Measurements from ENCODE around the gene C2orf66. TPM values are rescaled to one million over a fixed set of nuclear protein-coding genes. Genes with fewer than 3 reads are reported as not detected.

Gene C2orf66
- total and polyA plus RNA-seq, 2 of the 4 experiments (the other 2 are of a cell fraction) = 0.27 TPM; not detected in 1

DNA sequence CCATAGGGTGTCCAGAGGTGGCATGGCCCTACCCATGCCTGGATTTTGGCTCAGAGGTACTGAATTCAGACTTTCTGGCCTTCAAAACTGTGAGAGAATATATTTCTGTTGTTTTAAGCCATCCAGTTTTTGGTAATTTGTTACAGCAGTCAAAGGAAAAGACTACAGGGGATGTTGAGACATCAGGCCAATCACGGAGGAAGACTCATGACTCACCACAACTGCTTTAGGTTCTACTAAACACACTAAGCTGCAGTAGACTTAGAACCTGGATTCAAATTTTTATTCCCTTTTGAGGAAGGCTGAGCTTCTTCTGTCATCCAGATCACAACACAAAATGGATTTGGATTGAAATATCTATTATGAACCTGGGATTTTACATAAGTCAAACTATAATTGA, 12.0 kb upstream of the C2orf66 start:
- dilution Hi-C loops (cut with HindIII; ENCODE audit: low sequenced_read_pairs, unreplicated experiment) (no loop called here), intact Hi-C loops (cut with micrococcal nuclease) (no loop called here), in situ Hi-C loops (cut with MboI; ENCODE audit: low sequenced_read_pairs) (no loop called here)
- Histone ChIP-seq H4K5ac (ENCODE audit: low read depth, low read length) (no peak overlapping the region), H3K14ac (replicated peaks; ENCODE audit: low read depth, low read length) (no peak overlapping the region), H2AK5ac (ENCODE audit: low read depth, low read length) (no peak overlapping the region), H3K27ac (ENCODE audit: insufficient read depth, low read length) (no peak overlapping the region), H3K23ac (ENCODE audit: low read depth, low read length) (no peak overlapping the region), H2BK20ac (ENCODE audit: low read depth, low read length) (no peak overlapping the region), H3K18ac (ENCODE audit: low read depth, low read length) (no peak overlapping the region), H3K9ac (ENCODE audit: low read depth, low read length) (no peak overlapping the region), H4K91ac (ENCODE audit: insufficient read depth, low read depth, low read length) (no peak overlapping the region), H3K79me1 (ENCODE audit: low read depth in 1 of 2, low read length in 2 of 2) (no peaks in the 10 kb centered on the region), H4K8ac (ENCODE audit: low read depth in 2 of 2, low read length in 2 of 2) (no peak overlapping the region), H2AFZ (replicated peaks; ENCODE audit: low read length, poor library complexity) (peak overlapping the region; percentile 25), H3K4ac (ENCODE audit: low read depth, low read length) (no peak overlapping the region), H4K20me1 (ENCODE audit: insufficient read depth, low read length) (no peaks in the 10 kb centered on the region), H3K9me1 (ENCODE audit: insufficient read depth, low read length) (no peaks in the 10 kb centered on the region), H3K4me3 (ENCODE audit: insufficient read depth, low read depth, low read length) (no peak overlapping the region), H2BK15ac (ENCODE audit: low read depth, low read length) (0 out of 3 replicates have a peak overlapping the region, but pooled peaks have one; percentile 42), H2BK120ac (ENCODE audit: low read depth, low read length) (no peak overlapping the region), H3K9me3 (ENCODE audit: control insufficient read depth, insufficient read depth, low read length) (peaks cover 6% of the 10 kb centered on the region), H3K27me3 (ENCODE audit: control insufficient read depth, insufficient read depth, low read length) (no peaks in the 10 kb centered on the region), H3K36me3 (ENCODE audit: control insufficient read depth, insufficient read depth, low read length) (no peaks in the 10 kb centered on the region), H3K56ac (ENCODE audit: extremely low read depth, insufficient read depth, low read length) (no peak overlapping the region), H3K4me2 (ENCODE audit: low read depth, low read length) (no peak overlapping the region), H2BK5ac (ENCODE audit: low read depth, low read length, poor library complexity, severe bottlenecking) (no peak overlapping the region), H2AK9ac (replicated peaks; ENCODE audit: low read depth, low read length, poor library complexity) (no peak overlapping the region), H3K4me1 (ENCODE audit: control insufficient read depth, insufficient read depth, low read length) (0 out of 2 replicates have a peak, but pooled peaks cover 3% of the 10 kb centered on the region)
- ATAC-seq (ENCODE audit: low read depth) = peak; percentile 51
- TF ChIP-seq FOS (IDR thresholded peaks at IDR 0.05; ENCODE audit: low read depth, low read length) (peak; percentile 27; the same call in 1 of the 2 replicates), ELK1 (IDR thresholded peaks at IDR 0.05; ENCODE audit: borderline replicate concordance, low read depth, low read length) (no peak), RAD21 (IDR thresholded peaks at IDR 0.05; ENCODE audit: low read length) (no peak)
- BruUV-seq (replicated peaks) = no TSS peak
- DNase-seq = peak; percentile 71
- WGBS, 2 experiments (ENCODE audit: extremely low coverage in 2 of 2, insufficient read length in 1 of 2) = no CpG with 5 or more reads among the region's 1 CpG
- POLR2A ChIA-PET (ENCODE audit: unreplicated experiment) = no interaction called here
- CTCF ChIA-PET = no interaction called here

Data from IMR-90 (cell line).